Stomach (tissue), 4 donors: ENCODE data around the gene KANSL3.

Source experiments
- EP300 ChIP-seq: sonication (generic); formaldehyde crosslinking; IDR thresholded peaks from one replicate; pipeline ENCODE4 v1.6.1; 2017; ENCODE audit warnings: antibody characterized with exemption
- POLR2A ChIP-seq, 4 donors: fragments of 450-650 bp; IDR thresholded peaks; one replicate each; pipeline ENCODE4 v1.6.1; 2016; ENCODE audit warnings: antibody characterized with exemption in 4 of 4, control low read depth in 2 of 4, mild to moderate bottlenecking in 1 of 4, moderate library complexity in 1 of 4
- TF ChIP-seq, protein P1 (sequence below), 7 experiments: fragments of 450-650 bp in 4 of 7; fragments of 200-600 bp in 3 of 7; sonication (generic) in 3 of 7; IDR thresholded peaks; one replicate each; pipeline ENCODE4 v1.5.1; 2016 to 2019; ENCODE audit warnings: antibody characterized with exemption in 7 of 7, control low read depth in 2 of 7, mild to moderate bottlenecking in 1 of 7

DNA sequence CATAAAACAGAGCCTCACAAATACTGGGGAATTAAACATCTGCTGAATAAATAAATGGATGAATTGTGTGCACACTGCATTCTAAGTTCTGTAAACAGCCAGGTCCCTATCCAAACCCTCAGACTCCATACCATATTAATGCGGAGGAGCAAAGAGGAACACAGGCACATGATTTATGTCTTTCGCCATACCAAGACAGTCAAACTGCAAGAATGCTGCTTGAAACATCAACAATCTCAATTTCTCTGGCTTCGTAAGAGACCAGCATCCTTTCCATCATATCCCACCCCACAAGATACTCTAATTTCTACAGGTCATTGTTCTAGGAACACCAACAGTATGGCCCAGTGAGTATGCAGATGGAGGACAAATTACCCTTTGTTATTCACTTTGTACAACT, 15.0 kb downstream of the KANSL3 start:
- TF ChIP-seq, protein P1, sequence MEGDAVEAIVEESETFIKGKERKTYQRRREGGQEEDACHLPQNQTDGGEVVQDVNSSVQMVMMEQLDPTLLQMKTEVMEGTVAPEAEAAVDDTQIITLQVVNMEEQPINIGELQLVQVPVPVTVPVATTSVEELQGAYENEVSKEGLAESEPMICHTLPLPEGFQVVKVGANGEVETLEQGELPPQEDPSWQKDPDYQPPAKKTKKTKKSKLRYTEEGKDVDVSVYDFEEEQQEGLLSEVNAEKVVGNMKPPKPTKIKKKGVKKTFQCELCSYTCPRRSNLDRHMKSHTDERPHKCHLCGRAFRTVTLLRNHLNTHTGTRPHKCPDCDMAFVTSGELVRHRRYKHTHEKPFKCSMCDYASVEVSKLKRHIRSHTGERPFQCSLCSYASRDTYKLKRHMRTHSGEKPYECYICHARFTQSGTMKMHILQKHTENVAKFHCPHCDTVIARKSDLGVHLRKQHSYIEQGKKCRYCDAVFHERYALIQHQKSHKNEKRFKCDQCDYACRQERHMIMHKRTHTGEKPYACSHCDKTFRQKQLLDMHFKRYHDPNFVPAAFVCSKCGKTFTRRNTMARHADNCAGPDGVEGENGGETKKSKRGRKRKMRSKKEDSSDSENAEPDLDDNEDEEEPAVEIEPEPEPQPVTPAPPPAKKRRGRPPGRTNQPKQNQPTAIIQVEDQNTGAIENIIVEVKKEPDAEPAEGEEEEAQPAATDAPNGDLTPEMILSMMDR (IDR thresholded peaks at IDR 0.05) = no peak
- TF ChIP-seq POLR2A (IDR thresholded peaks at IDR 0.05) = no peak
- no peak for TF ChIP-seq EP300
